Measurements from ENCODE around the gene GUCY2D.

GUCY2D gene

GRCh38 chr17:7992924-7993323 lies 9.5 kb upstream of the GUCY2D start:
- no peak for TF ChIP-seq OSR1 (CRISPR knock-in tag; IDR thresholded peaks at IDR 0.05)
- no peak for TF ChIP-seq ZC3H10 (CRISPR knock-in tag; IDR thresholded peaks at IDR 0.05)
- TF ChIP-seq ZNF8 (CRISPR knock-in tag; IDR thresholded peaks at IDR 0.05): no peak
- TF ChIP-seq GLIS3 (CRISPR knock-in tag; IDR thresholded peaks at IDR 0.05): no peak
- TF ChIP-seq ARNTL (CRISPR knock-in tag; IDR thresholded peaks at IDR 0.05; ENCODE audit: borderline replicate concordance, low read depth): no peak
- TF ChIP-seq TOX (CRISPR knock-in tag; IDR thresholded peaks at IDR 0.05; ENCODE audit: borderline replicate concordance): no peak
- no peak for TF ChIP-seq CSRNP3 (CRISPR knock-in tag; IDR thresholded peaks at IDR 0.05)
- TF ChIP-seq PPARA (CRISPR knock-in tag; IDR thresholded peaks at IDR 0.05; ENCODE audit: borderline replicate concordance): no peak
- TF ChIP-seq ZNF565 (CRISPR knock-in tag; conservative IDR thresholded peaks at IDR 0.05; ENCODE audit: low read depth): no peak
- TF ChIP-seq SNAI2 (CRISPR knock-in tag; IDR thresholded peaks at IDR 0.05): no peak
- TF ChIP-seq ZFP3 (CRISPR knock-in tag; IDR thresholded peaks at IDR 0.05): no peak
- TF ChIP-seq ZNF70 (CRISPR knock-in tag; IDR thresholded peaks at IDR 0.05): no peak
- no peak for TF ChIP-seq ISL1 (CRISPR knock-in tag; IDR thresholded peaks at IDR 0.05)
- no peak for TF ChIP-seq ZFP30 (CRISPR knock-in tag; IDR thresholded peaks at IDR 0.05)
- TF ChIP-seq BACH2 (CRISPR knock-in tag; IDR thresholded peaks at IDR 0.05; ENCODE audit: borderline replicate concordance): no peak
- TF ChIP-seq, protein P1, sequence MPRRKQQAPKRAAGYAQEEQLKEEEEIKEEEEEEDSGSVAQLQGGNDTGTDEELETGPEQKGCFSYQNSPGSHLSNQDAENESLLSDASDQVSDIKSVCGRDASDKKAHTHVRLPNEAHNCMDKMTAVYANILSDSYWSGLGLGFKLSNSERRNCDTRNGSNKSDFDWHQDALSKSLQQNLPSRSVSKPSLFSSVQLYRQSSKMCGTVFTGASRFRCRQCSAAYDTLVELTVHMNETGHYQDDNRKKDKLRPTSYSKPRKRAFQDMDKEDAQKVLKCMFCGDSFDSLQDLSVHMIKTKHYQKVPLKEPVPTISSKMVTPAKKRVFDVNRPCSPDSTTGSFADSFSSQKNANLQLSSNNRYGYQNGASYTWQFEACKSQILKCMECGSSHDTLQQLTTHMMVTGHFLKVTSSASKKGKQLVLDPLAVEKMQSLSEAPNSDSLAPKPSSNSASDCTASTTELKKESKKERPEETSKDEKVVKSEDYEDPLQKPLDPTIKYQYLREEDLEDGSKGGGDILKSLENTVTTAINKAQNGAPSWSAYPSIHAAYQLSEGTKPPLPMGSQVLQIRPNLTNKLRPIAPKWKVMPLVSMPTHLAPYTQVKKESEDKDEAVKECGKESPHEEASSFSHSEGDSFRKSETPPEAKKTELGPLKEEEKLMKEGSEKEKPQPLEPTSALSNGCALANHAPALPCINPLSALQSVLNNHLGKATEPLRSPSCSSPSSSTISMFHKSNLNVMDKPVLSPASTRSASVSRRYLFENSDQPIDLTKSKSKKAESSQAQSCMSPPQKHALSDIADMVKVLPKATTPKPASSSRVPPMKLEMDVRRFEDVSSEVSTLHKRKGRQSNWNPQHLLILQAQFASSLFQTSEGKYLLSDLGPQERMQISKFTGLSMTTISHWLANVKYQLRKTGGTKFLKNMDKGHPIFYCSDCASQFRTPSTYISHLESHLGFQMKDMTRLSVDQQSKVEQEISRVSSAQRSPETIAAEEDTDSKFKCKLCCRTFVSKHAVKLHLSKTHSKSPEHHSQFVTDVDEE (CRISPR knock-in tag; IDR thresholded peaks at IDR 0.05): no peak
- TF ChIP-seq RARB (CRISPR knock-in tag; IDR thresholded peaks at IDR 0.05): no peak
- no peak for ATAC-seq

GRCh38 chr17:7993972-7994589 lies 8.3 kb upstream of the GUCY2D start:
- TF ChIP-seq ISL1 (CRISPR knock-in tag; IDR thresholded peaks at IDR 0.05) (no peak), SNAI2 (CRISPR knock-in tag; IDR thresholded peaks at IDR 0.05) (no peak), TCF4 (CRISPR knock-in tag; IDR thresholded peaks at IDR 0.05; ENCODE audit: borderline replicate concordance) (no peak), ESRRG (CRISPR knock-in tag; IDR thresholded peaks at IDR 0.05) (no peak), ZFP30 (CRISPR knock-in tag; IDR thresholded peaks at IDR 0.05) (no peak), RARB (CRISPR knock-in tag; IDR thresholded peaks at IDR 0.05) (no peak), PPARA (CRISPR knock-in tag; IDR thresholded peaks at IDR 0.05; ENCODE audit: borderline replicate concordance) (no peak), BACH2 (CRISPR knock-in tag; IDR thresholded peaks at IDR 0.05; ENCODE audit: borderline replicate concordance) (no peak), ARNTL (CRISPR knock-in tag; IDR thresholded peaks at IDR 0.05; ENCODE audit: borderline replicate concordance, low read depth) (no peak), ZNF8 (CRISPR knock-in tag; IDR thresholded peaks at IDR 0.05) (no peak), ZFP3 (CRISPR knock-in tag; IDR thresholded peaks at IDR 0.05) (no peak), POU6F1 (CRISPR knock-in tag; IDR thresholded peaks at IDR 0.05; ENCODE audit: borderline replicate concordance, low read depth) (no peak), ZC3H10 (CRISPR knock-in tag; IDR thresholded peaks at IDR 0.05) (no peak), OSR1 (CRISPR knock-in tag; IDR thresholded peaks at IDR 0.05) (no peak), TOX (CRISPR knock-in tag; IDR thresholded peaks at IDR 0.05; ENCODE audit: borderline replicate concordance) (no peak), CSDC2 (CRISPR knock-in tag; IDR thresholded peaks at IDR 0.05) (no peak), ZNF565 (CRISPR knock-in tag; conservative IDR thresholded peaks at IDR 0.05; ENCODE audit: low read depth) (no peak)
- TF ChIP-seq, protein P1 (CRISPR knock-in tag; IDR thresholded peaks at IDR 0.05): no peak
- TF ChIP-seq, protein P2, sequence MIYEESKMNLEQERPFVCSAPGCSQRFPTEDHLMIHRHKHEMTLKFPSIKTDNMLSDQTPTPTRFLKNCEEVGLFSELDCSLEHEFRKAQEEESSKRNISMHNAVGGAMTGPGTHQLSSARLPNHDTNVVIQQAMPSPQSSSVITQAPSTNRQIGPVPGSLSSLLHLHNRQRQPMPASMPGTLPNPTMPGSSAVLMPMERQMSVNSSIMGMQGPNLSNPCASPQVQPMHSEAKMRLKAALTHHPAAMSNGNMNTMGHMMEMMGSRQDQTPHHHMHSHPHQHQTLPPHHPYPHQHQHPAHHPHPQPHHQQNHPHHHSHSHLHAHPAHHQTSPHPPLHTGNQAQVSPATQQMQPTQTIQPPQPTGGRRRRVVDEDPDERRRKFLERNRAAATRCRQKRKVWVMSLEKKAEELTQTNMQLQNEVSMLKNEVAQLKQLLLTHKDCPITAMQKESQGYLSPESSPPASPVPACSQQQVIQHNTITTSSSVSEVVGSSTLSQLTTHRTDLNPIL (CRISPR knock-in tag; IDR thresholded peaks at IDR 0.05; ENCODE audit: low read depth): no peak
- ATAC-seq: no peak
